Psoas muscle (tissue), 8 donors: ENCODE measurements around the gene PTPN14. TPM values are rescaled to one million over a fixed set of nuclear protein-coding genes. Genes with fewer than 3 reads are reported as not detected.

Source experiments
- ATAC-seq, 4 donors: fragments of 200-7000 bp; cut with Tn5 transposase; one replicate each; pipeline ENCODE4 v1.9.1; 2020; ENCODE audit warnings: moderate library complexity in 3 of 4, mild to moderate bottlenecking in 2 of 4
- DNase-seq, 2 donors: peaks; one replicate each; pipeline ENCODE4 v3.0.0-alpha.2; 2020
- H3K27ac ChIP-seq: fragments of 200-600 bp; one replicate; pipeline ENCODE4 v1.8.0; 2022
- H3K27me3 ChIP-seq, 3 donors: fragments of 200-600 bp in 1 of 3; one replicate each; pipeline versions ENCODE4 v1.6.1 to v1.8.0; 2013 to 2022; ENCODE audit warnings: low read length in 2 of 3, mild to moderate bottlenecking in 2 of 3, moderate library complexity in 1 of 3; ENCODE audit not compliant: insufficient read depth in 3 of 3
- H3K36me3 ChIP-seq, 2 donors: fragments of 200-600 bp in 1 of 2; one replicate each; pipeline versions ENCODE4 v1.6.1 to v1.8.0; 2013 to 2022; ENCODE audit warnings: low read depth in 1 of 2, mild to moderate bottlenecking in 1 of 2, moderate library complexity in 1 of 2; ENCODE audit not compliant: insufficient read depth in 1 of 2
- H3K4me1 ChIP-seq: fragments of 200-600 bp; one replicate; pipeline ENCODE4 v1.8.0; 2022
- H3K4me3 ChIP-seq: fragments of 200-600 bp; one replicate; pipeline ENCODE4 v1.8.0; 2022; ENCODE audit warnings: mild to moderate bottlenecking
- H3K9me3 ChIP-seq: fragments of 200-600 bp; one replicate; pipeline ENCODE4 v1.8.0; 2022
- WGBS, 3 donors: extraction: QIAGEN DNeasy Blood & Tissue Kit; methylation state at CpG; one replicate each; pipeline versions ENCODE4 v1.1.6 to v1.1.7; 2013; 5-methylcytosine and 5-hydroxymethylcytosine counted together
- intact Hi-C, 2 donors: fragments of 100-400 bp; cut with DNase I; formaldehyde crosslinking; loops; one replicate each; pipeline versions ENCODE4 v1.11.0 to v1.14.2; 2022
- polyA plus RNA-seq, 3 donors: library from polyadenylated mRNA; stranded (reverse); fragments of 200-250 nt; gene quantifications; one replicate each; pipeline ENCODE4 v1.2.3, GENCODE V29; 2013
- total RNA-seq, 4 donors: library from RNA; stranded (reverse); fragmentation: NEBNext Ultra II Directional in 2 of 4; extraction: Animal tissue kit (Norgen Biotek cat#: 25700) in 2 of 4; gene quantifications; one replicate each; pipeline versions ENCODE4 v1.2.1 to v1.2.4, GENCODE V29; 2021 to 2023
- TF ChIP-seq, protein P1 (sequence below): fragments of 200-600 bp; IDR thresholded peaks from one replicate; pipeline ENCODE4 v1.8.0; 2022; ENCODE audit warnings: antibody characterized with exemption
- donor health status: healthy with polysubstance abuse.
- donor health status: DM: no; HTN: no; CAD: no; lungs with moderate emphysema.
- donor health status: Bipolar disorder and iron deficiency.
- donor health status: healthy.
- donor health status: DM: yes; HTN: yes; CAD: no.
- donor health status: DM: no; HTN: no; CAD: no.
- donor health status: DM: no; HTN: no; CAD: no.
- donor health status: DM: yes; HTN: yes; CAD: no.

The PTPN14 gene
- total and polyA plus RNA-seq, 7 donors, result 7.2 to 106 (median 50.8) TPM

DNA sequence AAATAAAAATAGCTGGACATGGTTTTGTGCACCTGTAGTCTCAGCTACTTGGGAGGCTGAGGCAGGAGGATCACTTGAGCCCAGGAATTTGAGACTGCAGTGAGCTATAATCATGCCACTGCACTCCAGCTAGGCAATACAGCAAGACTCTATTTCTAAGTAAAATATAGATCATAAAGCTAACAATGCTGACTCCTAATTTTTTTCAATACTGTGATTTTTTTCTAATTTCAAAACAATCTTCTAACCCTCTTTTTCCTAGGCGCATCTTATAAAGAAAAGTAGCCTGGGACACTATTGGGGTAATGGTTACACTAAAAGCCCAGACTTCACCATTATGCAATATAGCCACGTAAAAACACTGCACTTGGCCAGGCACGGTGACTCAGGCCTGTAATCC lies 81.3 kb downstream of the PTPN14 start:
- Histone ChIP-seq H3K9me3 (no peaks in the 10 kb centered on the region), H3K36me3 (no peaks in the 10 kb centered on the region), H3K27ac (no peak overlapping the region), H3K27me3 (no peaks in the 10 kb centered on the region), H3K4me1 (peaks cover 64% of the 10 kb centered on the region), H3K4me3 (no peak overlapping the region)
- DNase-seq (no peak), ATAC-seq (no peak)
- TF ChIP-seq, protein P1, sequence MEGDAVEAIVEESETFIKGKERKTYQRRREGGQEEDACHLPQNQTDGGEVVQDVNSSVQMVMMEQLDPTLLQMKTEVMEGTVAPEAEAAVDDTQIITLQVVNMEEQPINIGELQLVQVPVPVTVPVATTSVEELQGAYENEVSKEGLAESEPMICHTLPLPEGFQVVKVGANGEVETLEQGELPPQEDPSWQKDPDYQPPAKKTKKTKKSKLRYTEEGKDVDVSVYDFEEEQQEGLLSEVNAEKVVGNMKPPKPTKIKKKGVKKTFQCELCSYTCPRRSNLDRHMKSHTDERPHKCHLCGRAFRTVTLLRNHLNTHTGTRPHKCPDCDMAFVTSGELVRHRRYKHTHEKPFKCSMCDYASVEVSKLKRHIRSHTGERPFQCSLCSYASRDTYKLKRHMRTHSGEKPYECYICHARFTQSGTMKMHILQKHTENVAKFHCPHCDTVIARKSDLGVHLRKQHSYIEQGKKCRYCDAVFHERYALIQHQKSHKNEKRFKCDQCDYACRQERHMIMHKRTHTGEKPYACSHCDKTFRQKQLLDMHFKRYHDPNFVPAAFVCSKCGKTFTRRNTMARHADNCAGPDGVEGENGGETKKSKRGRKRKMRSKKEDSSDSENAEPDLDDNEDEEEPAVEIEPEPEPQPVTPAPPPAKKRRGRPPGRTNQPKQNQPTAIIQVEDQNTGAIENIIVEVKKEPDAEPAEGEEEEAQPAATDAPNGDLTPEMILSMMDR, result no peak
- WGBS, 3 donors, result 87 to 97% (median 94%) methylated on average over 3 of the region's 3 CpGs
- intact Hi-C loops, result no loop called here

DNA sequence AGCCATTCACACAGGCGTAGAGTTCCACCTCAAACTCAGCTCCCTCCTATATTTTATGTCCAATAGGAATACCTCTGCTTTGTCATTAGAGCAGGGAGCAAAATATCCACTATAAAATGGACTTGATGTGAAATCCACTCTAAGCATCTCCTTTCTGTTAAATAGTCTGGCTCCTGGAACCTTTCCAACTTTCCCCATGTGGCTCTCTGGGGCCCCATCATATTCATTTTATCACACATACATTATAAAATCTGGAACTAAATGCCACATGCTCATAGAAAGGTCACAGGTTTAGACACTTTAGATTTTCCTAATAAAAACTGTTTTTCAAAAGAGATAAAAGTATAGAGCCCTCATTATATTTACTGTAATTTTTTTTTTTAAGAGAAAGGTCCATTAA lies 82.1 kb downstream of the PTPN14 start:
- WGBS, 3 donors, result 95 to 98% (median 97%) methylated on average over 1 of the region's 1 CpG
- Histone ChIP-seq H3K36me3 (peaks cover 0 to 3% of the 10 kb centered on the region in 2 donors), H3K27me3 (no peaks in the 10 kb centered on the region), H3K4me3 (no peak overlapping the region), H3K9me3 (no peaks in the 10 kb centered on the region), H3K4me1 (peaks cover 60% of the 10 kb centered on the region), H3K27ac (no peak overlapping the region)
- intact Hi-C loops, result no loop called here
- TF ChIP-seq, protein P1, result no peak
- DNase-seq (no peak), ATAC-seq (no peak)

GRCh38 chr1:214467078-214467585 lies 84.3 kb downstream of the PTPN14 start:
- intact Hi-C loops, result no loop called here

DNA sequence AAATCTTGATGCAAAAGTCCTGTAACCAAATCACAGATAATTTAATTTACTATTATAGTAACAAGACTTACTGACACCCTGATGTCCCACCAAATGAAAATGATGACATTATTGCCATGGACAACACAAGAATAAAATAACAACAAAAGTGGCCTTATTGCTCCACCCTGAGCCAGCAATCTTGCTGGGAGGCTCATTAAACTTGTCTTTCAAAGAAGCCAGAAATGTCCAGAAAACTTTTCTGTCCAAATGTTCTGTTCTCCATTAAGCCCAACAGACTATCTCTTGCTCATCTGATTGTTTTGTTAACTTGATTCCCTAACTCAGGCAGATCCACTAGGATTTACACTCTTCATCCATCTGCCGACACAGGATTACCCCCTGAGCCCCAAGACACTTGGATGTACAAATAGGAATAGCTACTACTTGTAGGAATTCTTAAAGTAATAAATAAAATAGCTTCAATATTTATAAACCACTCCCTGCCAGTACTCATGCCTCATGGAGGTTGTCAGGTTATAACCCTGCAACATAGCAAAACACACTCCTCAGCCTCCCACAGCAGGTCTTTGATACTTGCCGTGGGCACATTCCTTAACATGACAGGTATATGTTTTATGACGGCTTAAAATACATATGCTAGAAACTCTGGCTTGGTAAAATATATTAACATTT lies 84.9 kb downstream of the PTPN14 start:
- TF ChIP-seq, protein P1, result no peak
- WGBS, 3 donors, result 27 to 33% (median 30%) methylated on average over 3 of the region's 3 CpGs
- H3K36me3 ChIP-seq, result peaks cover 0 to 13% of the 10 kb centered on the region in 2 donors
- H3K9me3 ChIP-seq, result no peaks in the 10 kb centered on the region
- DNase-seq (no peak), ATAC-seq (no peak)
- H3K27ac ChIP-seq, result peak overlapping the region; percentile 30
- no peak overlapping the region for H3K4me3 ChIP-seq
- intact Hi-C loops, result no loop called here
- H3K27me3 ChIP-seq, result no peaks in the 10 kb centered on the region
- H3K4me1 ChIP-seq, result peaks cover 58% of the 10 kb centered on the region

More at GRCh38 chr1:214467078-214467585, 84.3 kb downstream of the PTPN14 start:
- Histone ChIP-seq H3K4me3 (no peak overlapping the region), H3K9me3 (no peaks in the 10 kb centered on the region), H3K4me1 (peaks cover 55% of the 10 kb centered on the region), H3K36me3 (peaks cover 0 to 13% of the 10 kb centered on the region in 2 donors), H3K27me3 (no peaks in the 10 kb centered on the region), H3K27ac (peak overlapping the region; percentile 30)
- TF ChIP-seq, protein P1, result no peak
- no peak for ATAC-seq
- WGBS, 3 donors, result 77 to 100% (median 99%) methylated on average over 1 of the region's 1 CpG
- DNase-seq, result no peak
